NT2/D1 (cell line): ENCODE results near the gene TTC17.
"Not testable (repeated sequence)": the region's sequence is repeated elsewhere in the genome, so short reads cannot be mapped to it uniquely, and the experiment has no call there.

Experiments used
- DNase-seq: peaks from one replicate; pipeline ENCODE4 v3.0.0-alpha.2; 2011; ENCODE audit warnings: low read depth, low spot score
- H3K27me3 ChIP-seq: 2 replicates; pipeline ENCODE4 v1.6.0; 2011; ENCODE audit warnings: mild to moderate bottlenecking; ENCODE audit not compliant: insufficient read length, insufficient read depth
- H3K36me3 ChIP-seq: 2 replicates; pipeline ENCODE4 v1.6.1; 2011; ENCODE audit warnings: mild to moderate bottlenecking, low read length, mixed read lengths; ENCODE audit not compliant: insufficient read depth, insufficient read length
- H3K4me1 ChIP-seq: 2 replicates; pipeline ENCODE4 v1.5.1; 2011; ENCODE audit not compliant: insufficient read depth, insufficient read length
- H3K4me3 ChIP-seq: 2 replicates; pipeline ENCODE4 v1.5.1; 2011; ENCODE audit warnings: low read depth; ENCODE audit not compliant: insufficient read length
- H3K9ac ChIP-seq: 2 replicates; pipeline ENCODE4 v1.6.0; 2011; ENCODE audit warnings: low read depth; ENCODE audit not compliant: insufficient read length
- H3K9me3 ChIP-seq: 2 replicates; pipeline ENCODE4 v1.5.1; 2011; ENCODE audit warnings: mild to moderate bottlenecking, low read length; ENCODE audit not compliant: insufficient read depth
- SUZ12 ChIP-seq: IDR thresholded peaks from 2 replicates; pipeline ENCODE4 v1.6.1; 2011; ENCODE audit not compliant: insufficient read length, insufficient read depth; ENCODE audit errors: extremely low read depth
- YY1 ChIP-seq: IDR thresholded peaks from 2 replicates; pipeline ENCODE4 v1.6.1; 2011; ENCODE audit not compliant: insufficient read length, insufficient read depth
- ZNF274 ChIP-seq: IDR thresholded peaks from 2 replicates; pipeline ENCODE4 v1.6.1; 2011; ENCODE audit warnings: mild to moderate bottlenecking, low read depth, low read length

Gene TTC17

GRCh38 chr11:43392713-43393112, 34.0 kb downstream of the TTC17 start:
- no peaks in the 10 kb centered on the region for H3K4me1 ChIP-seq
- no peak overlapping the region for H3K4me3 ChIP-seq
- H3K9me3 ChIP-seq: no peaks in the 10 kb centered on the region
- H3K27me3 ChIP-seq: no peaks in the 10 kb centered on the region
- no peak overlapping the region for H3K9ac ChIP-seq
- TF ChIP-seq ZNF274: no peak
- no peak for TF ChIP-seq SUZ12
- TF ChIP-seq YY1: no peak
- peaks cover 83% of the 10 kb centered on the region for H3K36me3 ChIP-seq
- no peak for DNase-seq

- Histone ChIP-seq H3K4me3 (no peak overlapping the region), H3K36me3 (peaks cover 89% of the 10 kb centered on the region), H3K4me1 (no peaks in the 10 kb centered on the region), H3K27me3 (no peaks in the 10 kb centered on the region), H3K9me3 (no peaks in the 10 kb centered on the region), H3K9ac (no peak overlapping the region)
- DNase-seq: no peak
- TF ChIP-seq YY1 (no peak), SUZ12 (no peak), ZNF274 (no peak)
Observed at GRCh38 chr11:43393765-43394355, 35.1 kb downstream of the TTC17 start.

- no peaks in the 10 kb centered on the region for H3K27me3 ChIP-seq
- no peak overlapping the region for H3K4me3 ChIP-seq
- H3K9me3 ChIP-seq: no peaks in the 10 kb centered on the region
- H3K4me1 ChIP-seq: no peaks in the 10 kb centered on the region
- H3K36me3 ChIP-seq: peaks cover 92% of the 10 kb centered on the region
- TF ChIP-seq ZNF274 (no peak), SUZ12 (no peak), YY1 (no peak)
- no peak for DNase-seq
- H3K9ac ChIP-seq: no peak overlapping the region
Observed at GRCh38 chr11:43396617-43397016, 37.9 kb downstream of the TTC17 start.

- Histone ChIP-seq H3K4me1 (no peaks in the 10 kb centered on the region), H3K9ac (no peak overlapping the region), H3K27me3 (no peaks in the 10 kb centered on the region), H3K9me3 (no peaks in the 10 kb centered on the region), H3K36me3 (peaks cover 92% of the 10 kb centered on the region), H3K4me3 (no peak overlapping the region)
- DNase-seq: no peak
- TF ChIP-seq ZNF274: no peak
- no peak for TF ChIP-seq SUZ12
- TF ChIP-seq YY1: no peak
Observed at GRCh38 chr11:43397251-43397650, 38.5 kb downstream of the TTC17 start.

- Histone ChIP-seq H3K9ac (no peak overlapping the region), H3K9me3 (no peaks in the 10 kb centered on the region), H3K4me1 (no peaks in the 10 kb centered on the region), H3K27me3 (no peaks in the 10 kb centered on the region), H3K4me3 (no peak overlapping the region), H3K36me3 (peaks cover 96% of the 10 kb centered on the region)
- TF ChIP-seq YY1 (no peak), SUZ12 (no peak), ZNF274 (no peak)
- DNase-seq: no peak
Observed at GRCh38 chr11:43399983-43400630, 41.4 kb downstream of the TTC17 start.

- no peak for DNase-seq
- TF ChIP-seq ZNF274 (no peak), SUZ12 (no peak), YY1 (no peak)
- peaks cover 98% of the 10 kb centered on the region for H3K36me3 ChIP-seq
Observed at GRCh38 chr11:43401252-43401651, 42.5 kb downstream of the TTC17 start.

GRCh38 chr11:43401811-43402210, 43.1 kb downstream of the TTC17 start:
- not testable (repeated sequence) for H3K9me3 ChIP-seq, DNase-seq, H3K4me3 ChIP-seq, H3K4me1 ChIP-seq, H3K27me3 ChIP-seq, H3K9ac ChIP-seq
- H3K36me3 ChIP-seq: peaks cover 98% of the 10 kb centered on the region

More at GRCh38 chr11:43401252-43401651, 42.5 kb downstream of the TTC17 start:
- H3K9ac ChIP-seq: no peak overlapping the region
- no peaks in the 10 kb centered on the region for H3K9me3 ChIP-seq
- no peaks in the 10 kb centered on the region for H3K4me1 ChIP-seq
- no peaks in the 10 kb centered on the region for H3K27me3 ChIP-seq
- H3K4me3 ChIP-seq: no peak overlapping the region
